ENCODE data around the gene PEX5L.
"Not testable (repeated sequence)": the region's sequence is repeated elsewhere in the genome, so short reads cannot be mapped to it uniquely, and the experiment has no call there.

Gene PEX5L

GRCh38 chr3:179829401-179829800 is 207.3 kb downstream of the PEX5L start:
- no peak for DNase-seq

GRCh38 chr3:179828738-179829137 is 208.0 kb downstream of the PEX5L start:
- no peak for DNase-seq

- DNase-seq: no peak
Observed at GRCh38 chr3:179826247-179826637, 210.5 kb downstream of the PEX5L start.

GRCh38 chr3:179825527-179826246 is 211.1 kb downstream of the PEX5L start:
- no peak for DNase-seq

- no peak for DNase-seq
Observed at GRCh38 chr3:179822296-179822695, 214.4 kb downstream of the PEX5L start.

GRCh38 chr3:179819379-179819778 is 217.4 kb downstream of the PEX5L start:
- no peak for DNase-seq

- DNase-seq: no peak
Observed at GRCh38 chr3:179812096-179812382, 224.7 kb downstream of the PEX5L start.

GRCh38 chr3:179811321-179812095 is 225.2 kb downstream of the PEX5L start:
- DNase-seq: no peak

GRCh38 chr3:179809639-179810038 is 227.1 kb downstream of the PEX5L start:
- no peak for DNase-seq

- DNase-seq: no peak
Observed at GRCh38 chr3:179807588-179807987, 229.1 kb downstream of the PEX5L start.

GRCh38 chr3:179806177-179806576 is 230.6 kb downstream of the PEX5L start:
- DNase-seq: no peak

GRCh38 chr3:179801856-179802255 is 234.9 kb downstream of the PEX5L start:
- no peak for DNase-seq

- no peak for DNase-seq
Observed at GRCh38 chr3:179801263-179801662, 235.5 kb downstream of the PEX5L start.

- no peak for DNase-seq
Observed at GRCh38 chr3:179797192-179797591, 239.5 kb downstream of the PEX5L start.

GRCh38 chr3:179796421-179796820 is 240.3 kb downstream of the PEX5L start:
- DNase-seq: no peak

- DNase-seq: no peak
Observed at GRCh38 chr3:179794355-179794754, 242.4 kb downstream of the PEX5L start.

GRCh38 chr3:179791793-179792192 is 244.9 kb downstream of the PEX5L start:
- DNase-seq: no peak

GRCh38 chr3:179788996-179789395 is 247.7 kb downstream of the PEX5L start:
- no peak for DNase-seq

GRCh38 chr3:179782841-179783240 is 253.9 kb downstream of the PEX5L start:
- not testable (repeated sequence) for DNase-seq

- DNase-seq: no peak
Observed at GRCh38 chr3:179775416-179776122, 261.2 kb downstream of the PEX5L start.

- no peak for DNase-seq
Observed at GRCh38 chr3:179772297-179772696, 264.4 kb downstream of the PEX5L start.

- DNase-seq: no peak
Observed at GRCh38 chr3:179771797-179772196, 264.9 kb downstream of the PEX5L start.

GRCh38 chr3:179769411-179770247 is 267.1 kb downstream of the PEX5L start:
- DNase-seq: no peak
